HG03064 (cell line): ENCODE results near the gene PIP5K1C.

ENCODE experiments used
- ATAC-seq: cut with Tn5 transposase; IDR thresholded peaks from one replicate; pipeline ENCODE4 v1.9.1; 2021; ENCODE audit warnings: low read depth; ENCODE audit not compliant: unreplicated experiment

Gene PIP5K1C, protein sequence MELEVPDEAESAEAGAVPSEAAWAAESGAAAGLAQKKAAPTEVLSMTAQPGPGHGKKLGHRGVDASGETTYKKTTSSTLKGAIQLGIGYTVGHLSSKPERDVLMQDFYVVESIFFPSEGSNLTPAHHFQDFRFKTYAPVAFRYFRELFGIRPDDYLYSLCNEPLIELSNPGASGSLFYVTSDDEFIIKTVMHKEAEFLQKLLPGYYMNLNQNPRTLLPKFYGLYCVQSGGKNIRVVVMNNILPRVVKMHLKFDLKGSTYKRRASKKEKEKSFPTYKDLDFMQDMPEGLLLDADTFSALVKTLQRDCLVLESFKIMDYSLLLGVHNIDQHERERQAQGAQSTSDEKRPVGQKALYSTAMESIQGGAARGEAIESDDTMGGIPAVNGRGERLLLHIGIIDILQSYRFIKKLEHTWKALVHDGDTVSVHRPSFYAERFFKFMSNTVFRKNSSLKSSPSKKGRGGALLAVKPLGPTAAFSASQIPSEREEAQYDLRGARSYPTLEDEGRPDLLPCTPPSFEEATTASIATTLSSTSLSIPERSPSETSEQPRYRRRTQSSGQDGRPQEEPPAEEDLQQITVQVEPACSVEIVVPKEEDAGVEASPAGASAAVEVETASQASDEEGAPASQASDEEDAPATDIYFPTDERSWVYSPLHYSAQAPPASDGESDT

DNA sequence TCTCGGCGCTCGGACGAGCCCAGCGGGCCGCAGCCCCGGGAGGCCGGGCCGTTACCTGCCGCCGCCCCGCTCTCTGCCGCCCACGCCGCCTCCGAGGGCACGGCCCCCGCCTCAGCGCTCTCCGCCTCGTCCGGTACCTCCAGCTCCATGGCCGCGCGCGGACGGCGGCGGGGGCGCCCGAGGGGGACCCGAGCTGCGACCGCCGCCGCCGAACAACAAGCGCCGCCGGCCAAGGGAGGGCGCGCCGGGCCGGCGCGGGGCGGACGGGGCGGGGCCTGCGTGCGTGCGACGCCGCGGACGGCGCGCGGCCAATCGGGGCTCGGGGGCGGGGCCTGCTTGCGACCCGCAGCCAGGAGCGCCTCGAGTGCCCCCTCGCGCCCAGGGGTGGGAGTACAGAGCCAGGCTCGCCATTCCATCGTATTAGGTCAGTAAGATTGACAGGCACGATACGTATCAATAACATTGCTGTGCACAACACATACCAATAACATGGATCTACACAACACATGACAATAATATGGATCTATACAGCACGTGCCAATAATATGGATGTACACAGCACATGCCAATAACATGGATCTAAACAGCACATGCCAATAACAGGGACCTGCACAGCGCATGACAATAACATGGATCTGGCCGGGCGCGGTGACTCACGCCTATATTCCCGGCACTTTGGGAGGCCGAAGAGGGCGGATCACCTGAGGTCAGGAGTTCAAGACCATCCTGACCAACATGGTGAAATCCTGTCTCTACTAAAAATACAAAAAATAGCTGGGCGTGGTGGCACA lies at the start of gene PIP5K1C:
Gene PIP5K1C (minus strand): TSS at position 227 of the 791 bp plus-strand sequence. CDS start 78 bp downstream, at position 149.
- peak; percentile 56 for ATAC-seq

DNA sequence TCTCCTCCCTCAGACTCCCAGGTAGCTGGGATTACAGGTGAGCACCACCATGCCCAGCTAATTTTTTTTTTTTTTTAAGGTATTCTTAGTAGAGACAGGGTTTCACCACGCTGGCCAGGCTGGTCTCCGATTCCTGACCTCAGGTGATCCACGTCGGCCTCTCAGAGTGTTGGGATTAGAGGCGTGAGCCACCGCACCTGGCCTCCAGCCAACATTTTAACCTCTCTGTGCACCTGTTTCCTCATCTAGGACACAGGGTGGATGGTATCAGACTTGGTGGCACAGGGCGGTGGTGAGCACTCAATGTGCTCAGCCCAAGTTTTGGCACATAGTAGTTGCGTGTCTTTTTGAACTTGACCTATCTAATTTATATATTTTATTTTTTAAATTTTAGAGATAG lies 48.7 kb upstream of the PIP5K1C start:
- no peak for ATAC-seq

DNA sequence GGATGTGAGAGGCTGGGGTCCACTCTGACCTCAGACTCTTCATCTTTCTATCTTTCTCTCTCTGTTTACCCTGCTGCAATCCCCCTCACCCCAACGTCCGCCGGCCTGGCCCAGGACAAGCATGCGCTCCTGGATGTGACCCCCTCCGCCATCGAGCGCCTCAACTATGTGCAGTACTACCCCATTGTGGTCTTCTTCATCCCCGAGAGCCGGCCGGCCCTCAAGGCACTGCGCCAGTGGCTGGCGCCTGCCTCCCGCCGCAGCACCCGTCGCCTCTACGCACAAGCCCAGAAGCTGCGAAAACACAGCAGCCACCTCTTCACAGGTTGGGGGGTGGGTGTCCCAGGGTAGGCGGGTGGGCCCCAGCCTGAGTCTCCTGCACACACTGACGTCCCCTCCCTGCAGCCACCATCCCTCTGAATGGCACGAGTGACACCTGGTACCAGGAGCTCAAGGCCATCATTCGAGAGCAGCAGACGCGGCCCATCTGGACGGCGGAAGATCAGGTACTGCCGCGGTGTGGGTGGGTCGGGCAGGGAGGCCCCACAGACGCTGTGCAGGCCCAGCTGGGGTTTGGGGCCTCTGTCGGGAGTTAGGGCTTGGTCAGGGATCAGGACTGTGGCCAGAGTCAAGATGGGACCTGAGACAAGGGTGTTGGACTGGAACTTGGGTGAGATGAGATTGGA lies 46.2 kb upstream of the PIP5K1C start:
- ATAC-seq, result no peak

DNA sequence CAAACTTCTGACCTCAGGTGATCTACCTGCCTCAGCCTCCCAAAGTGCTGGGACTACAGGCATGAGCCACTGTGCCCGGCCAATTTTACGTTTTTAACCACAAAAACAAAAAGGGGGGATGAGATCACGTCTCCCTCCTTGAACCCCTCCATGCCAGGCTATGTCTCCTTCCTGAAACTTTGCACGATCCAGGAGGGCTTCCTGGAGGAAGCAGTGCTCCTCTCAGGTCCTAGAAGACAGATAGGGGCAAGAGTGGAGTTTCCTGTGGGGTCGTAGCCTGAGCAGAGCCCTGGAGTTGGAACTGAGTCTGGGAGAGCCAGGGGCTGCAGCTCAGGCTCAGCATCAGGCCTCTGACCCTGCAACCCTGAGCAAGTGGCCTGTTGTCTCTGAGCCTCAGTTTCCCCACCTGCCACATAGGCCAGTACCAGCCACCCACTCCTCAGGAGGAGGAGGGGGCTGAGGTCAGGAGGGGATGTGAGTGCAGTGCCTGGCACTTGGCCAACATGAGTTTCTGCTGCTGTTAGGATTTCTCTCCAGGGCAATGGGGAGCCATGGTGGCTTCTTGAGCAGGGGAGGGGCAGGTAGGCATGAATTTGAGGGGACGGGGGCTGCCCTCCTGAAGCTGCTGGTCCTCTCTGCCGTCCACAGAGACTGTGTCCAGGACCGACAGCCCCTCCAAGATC lies 45.2 kb upstream of the PIP5K1C start:
- ATAC-seq, result no peak

DNA sequence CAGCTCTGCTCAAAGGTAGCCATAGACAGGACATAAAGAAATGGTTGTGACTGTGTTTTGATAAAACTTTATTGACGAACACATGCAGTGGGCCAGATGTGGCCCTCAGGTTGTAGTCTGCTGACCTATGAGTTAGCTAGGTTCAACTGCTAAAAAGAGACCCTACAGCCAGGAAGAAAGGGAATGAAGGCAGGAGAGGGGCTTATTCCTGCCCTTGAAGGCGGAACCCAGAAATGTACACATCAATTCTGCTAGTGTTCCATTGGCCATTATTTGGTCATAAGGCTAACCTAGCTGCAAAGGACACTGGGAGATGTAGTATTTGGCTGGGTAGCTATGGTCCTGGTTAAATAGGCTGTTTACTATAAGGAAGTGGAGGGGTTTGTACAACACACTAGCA lies 43.2 kb upstream of the PIP5K1C start:
- ATAC-seq, result no peak

DNA sequence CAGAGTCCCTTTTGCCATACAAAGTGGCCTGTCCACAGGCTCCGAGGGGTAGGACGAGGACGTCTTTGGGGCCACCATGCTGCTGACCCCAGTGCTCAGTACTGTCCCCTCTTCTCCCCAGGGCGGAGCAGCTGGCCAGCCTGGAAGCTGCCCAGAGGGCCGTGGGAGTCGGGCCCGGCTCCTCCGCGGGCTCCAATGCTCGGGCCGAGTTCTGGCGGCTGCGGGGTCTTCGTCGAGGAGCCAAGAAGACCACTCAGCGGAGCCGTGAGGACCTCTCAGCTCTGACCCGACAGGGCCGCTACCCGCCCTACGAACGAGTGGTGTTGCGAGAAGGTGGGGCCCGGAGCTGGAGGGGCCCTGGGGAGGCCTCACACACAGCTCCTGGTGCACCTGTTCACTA lies 40.2 kb upstream of the PIP5K1C start:
- ATAC-seq, result no peak

DNA sequence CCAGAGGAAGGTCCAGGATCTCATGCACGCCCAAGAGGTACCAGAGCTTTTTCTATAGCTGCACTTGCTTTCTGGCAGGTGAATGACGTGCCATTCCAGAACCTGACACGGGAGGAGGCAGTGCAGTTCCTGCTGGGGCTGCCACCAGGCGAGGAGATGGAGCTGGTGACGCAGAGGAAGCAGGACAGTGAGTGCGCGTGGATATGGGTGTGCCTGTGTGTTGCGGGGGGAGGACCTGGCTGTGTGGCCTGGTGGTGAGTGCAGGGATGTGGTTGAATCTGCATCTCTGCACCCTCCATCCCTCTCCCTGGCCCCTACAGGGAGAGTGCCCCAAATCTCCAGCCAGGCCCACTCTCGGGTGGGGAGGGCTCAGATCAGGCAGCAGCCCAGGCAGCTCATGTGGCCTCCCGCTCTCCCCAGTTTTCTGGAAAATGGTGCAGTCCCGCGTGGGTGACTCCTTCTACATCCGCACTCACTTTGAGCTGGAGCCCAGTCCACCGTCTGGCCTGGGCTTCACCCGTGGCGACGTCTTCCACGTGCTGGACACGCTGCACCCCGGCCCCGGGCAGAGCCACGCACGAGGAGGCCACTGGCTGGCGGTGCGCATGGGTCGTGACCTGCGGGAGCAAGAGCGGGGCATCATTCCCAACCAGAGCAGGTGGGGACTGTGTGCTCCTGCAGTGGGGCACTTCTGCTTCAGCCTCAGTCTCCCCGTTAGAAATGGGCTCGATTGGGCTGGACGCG lies 38.4 kb upstream of the PIP5K1C start:
- ATAC-seq, result no peak

DNA sequence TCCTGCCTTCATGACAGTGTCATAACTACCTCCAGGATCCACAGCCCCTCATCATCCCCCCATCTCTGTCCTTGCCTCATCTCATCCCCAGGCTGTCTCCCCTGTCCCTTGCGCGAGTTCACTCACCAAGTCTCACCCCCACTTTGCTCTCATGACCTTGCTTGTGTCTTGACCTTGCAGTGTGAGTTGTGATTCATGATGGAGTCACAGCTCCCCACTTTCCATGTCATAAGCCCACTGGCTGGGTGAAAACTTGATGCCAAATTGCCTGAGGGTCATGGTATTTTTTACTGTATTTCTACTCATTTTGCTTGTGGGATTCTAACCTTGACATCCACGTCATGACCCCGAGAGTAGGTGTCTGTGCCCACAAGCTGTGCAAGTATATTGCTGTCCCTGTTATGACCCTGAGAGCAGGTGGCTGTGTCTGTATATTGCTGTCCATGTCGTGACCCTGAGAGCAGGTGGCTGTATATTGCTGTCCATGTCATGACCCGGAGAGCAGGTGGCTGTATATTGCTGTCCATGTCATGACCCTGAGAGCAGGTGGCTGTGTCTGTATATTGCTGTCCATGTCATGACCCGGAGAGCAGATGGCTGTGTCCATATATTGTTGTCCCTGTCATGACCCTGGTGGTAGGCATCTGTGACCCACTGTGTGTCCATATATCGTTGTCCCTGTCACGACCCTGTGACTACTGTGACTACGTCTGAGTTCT lies 37.4 kb upstream of the PIP5K1C start:
- no peak for ATAC-seq

DNA sequence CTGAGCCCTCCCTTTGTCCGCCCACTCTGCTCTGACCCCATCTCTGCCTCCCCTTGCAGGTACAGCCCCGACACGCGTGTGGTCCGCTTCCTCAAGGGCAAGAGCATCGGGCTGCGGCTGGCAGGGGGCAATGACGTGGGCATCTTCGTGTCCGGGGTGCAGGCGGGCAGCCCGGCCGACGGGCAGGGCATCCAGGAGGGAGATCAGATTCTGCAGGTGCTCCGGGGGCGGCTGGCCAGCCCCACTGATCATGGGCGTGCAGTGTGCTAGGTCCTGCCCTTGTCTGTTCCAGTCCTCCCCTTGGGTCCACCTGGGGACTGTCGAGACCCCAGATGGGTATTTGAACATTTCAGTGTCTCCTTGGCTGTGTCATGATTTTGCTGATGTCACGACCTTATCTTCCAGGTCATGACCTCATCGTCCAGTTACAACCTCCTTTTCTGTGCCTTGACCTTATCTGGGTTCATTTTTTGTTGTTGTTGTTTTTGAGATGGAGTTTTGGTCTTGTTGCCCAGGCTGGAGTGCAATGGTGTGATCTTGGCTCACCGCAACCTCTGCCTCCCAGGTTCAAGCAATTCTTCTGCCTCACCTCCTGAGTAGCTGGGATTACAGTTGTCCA lies 35.9 kb upstream of the PIP5K1C start:
- ATAC-seq, result no peak

DNA sequence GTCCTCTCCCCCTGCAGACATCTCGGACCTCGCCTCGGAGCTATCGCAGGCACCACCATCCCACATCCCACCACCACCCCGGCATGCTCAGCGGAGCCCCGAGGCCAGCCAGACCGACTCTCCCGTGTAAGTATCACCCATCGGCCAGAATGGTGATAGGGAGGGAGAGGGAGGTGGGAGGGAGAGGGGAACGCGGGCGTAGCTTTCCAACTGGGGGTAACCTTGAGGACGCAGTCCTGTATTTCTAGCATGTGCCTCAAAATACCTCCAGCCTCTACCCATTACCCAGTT lies 34.0 kb upstream of the PIP5K1C start:
- no peak for ATAC-seq

DNA sequence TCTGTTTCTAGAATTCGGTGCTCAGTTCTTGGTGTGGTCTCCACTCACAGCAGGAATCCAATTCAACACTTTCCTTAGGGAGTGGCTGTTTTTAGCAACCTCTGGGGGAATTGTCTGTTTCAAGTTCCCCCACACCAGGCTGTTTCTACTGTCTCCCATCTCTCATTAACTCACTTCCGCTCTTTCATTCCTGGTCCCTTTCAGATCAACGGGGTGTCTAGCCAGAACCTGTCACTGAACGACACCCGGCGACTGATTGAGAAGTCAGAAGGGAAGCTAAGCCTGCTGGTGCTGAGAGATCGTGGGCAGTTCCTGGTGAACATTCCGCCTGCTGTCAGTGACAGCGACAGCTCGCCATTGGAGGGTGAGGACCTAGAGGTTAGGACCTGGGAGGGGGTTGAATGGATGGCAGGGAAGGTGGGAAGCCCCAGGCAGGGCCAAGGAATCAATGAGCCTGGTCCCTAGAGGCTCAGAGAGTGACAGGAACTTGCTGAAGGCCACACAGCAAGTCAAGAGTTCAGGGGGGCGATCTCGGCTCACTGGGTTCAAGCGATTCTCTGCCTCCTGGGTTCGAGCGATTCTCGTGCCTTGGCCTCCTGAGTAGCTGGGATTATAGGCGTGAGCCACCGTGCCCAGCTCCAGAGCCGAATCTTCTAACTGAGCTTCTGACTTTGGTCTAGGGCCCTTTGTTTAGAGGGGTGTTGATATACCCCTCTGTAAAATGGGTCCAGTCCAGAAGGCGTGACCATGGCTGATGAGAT lies 33.5 kb upstream of the PIP5K1C start:
- no peak for ATAC-seq

DNA sequence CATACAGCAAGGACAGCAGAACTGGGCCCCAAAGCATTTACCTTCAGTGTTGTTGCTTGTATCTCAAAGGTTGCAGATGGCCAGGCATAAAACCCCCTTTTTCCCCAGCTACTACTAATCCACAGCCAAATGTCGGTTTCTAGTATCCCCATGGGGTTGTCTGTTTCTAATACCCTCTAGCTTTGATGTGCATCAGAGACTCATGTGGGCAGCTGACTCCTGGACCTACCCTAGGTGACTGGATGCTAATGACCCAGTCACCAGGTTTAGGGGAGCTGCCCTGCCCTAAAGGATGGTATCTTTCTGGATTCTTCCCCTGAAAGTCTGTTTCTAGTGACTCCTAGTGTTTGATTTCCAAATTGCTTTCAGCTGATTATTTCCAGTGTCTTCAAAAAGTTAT lies 31.8 kb upstream of the PIP5K1C start:
- no peak for ATAC-seq

DNA sequence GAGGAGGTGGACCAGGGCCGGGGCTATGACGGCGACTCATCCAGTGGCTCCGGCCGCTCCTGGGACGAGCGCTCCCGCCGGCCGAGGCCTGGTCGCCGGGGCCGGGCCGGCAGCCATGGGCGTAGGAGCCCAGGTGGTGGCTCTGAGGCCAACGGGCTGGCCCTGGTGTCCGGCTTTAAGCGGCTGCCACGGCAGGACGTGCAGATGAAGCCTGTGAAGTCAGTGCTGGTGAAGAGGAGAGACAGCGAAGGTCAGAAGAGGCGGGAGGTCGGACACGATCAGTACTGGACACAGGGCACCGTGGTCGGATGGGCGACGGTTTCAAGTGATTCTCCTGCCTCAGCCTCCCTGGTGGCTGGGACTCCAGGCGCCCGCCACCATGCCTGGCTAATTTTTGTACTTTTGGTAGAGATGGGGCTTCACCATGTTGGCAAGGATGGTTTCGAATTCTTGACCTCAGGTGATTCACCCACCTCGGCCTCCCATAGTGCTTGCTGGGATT lies 30.2 kb upstream of the PIP5K1C start:
- ATAC-seq, result no peak

DNA sequence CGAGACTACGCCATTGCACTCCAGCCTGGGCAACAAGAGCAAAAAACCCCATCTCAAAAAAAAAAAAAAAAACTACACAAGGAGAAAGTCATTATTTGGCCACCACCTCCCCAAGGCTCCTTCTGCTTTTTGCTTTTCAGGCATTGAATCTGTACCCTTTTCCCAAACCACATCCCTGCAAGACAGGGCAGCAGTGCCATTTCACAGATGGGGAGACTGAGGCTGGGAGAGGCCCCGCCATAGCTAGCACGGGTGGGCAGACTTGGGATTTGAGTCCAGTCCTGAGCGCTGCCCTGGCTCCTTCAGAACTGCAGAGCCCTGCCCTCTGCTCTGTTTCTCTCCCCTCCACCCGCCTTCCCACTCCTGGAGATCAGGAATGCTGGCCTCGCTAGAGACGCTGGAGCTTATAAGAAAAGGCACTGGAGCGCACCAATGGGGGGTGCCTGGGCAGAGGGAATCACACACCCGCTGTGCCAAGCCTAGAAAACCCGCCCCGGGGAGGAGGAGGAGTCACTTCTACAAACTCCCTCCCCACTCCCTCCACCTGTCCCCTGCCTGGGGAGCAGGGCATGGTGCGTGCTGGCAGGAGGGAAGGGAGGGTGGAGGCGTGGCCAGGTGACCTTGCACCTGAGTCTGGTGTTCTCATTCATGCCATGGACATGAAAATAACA lies 25.5 kb upstream of the PIP5K1C start:
- no peak for ATAC-seq

DNA sequence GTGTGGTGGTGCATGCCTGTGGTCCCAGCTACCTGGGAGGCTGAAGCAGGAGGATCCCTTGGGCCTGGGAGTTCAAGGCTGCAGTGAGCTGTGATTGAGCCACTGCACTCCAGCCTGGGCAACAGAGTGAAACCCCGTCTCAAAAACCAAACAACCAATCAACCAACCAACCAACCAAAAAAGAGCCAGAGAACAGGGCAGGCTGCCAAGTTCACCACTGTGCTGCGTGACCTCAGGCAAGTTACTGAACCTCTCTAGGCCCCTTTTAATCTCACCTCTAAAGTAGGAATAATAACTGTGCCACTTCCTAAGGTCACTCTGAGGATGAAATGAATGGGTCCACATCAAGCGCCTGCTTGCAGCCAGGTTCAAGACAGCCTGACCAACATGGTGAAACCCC lies 24.9 kb upstream of the PIP5K1C start:
- ATAC-seq, result no peak

DNA sequence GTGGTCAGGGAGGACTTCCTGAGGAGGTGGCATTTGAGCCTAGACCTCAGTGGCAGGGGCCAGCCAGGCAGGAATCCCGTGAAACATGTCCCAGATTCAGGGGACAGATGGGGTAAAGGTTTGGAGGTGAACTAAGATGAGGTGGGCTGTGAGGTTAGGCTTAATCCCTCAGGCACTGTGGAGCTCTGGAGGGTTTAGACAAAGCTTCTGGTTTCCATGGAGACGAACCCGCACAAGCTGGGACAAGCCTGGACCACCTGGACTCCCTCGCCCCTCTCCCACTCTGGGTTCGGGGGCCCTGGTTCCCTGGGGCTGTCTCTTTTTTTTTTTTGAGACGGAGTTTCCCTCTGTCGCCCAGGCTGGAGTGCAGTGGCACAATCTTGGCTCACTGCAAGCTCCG lies 23.6 kb upstream of the PIP5K1C start:
- ATAC-seq, result no peak

DNA sequence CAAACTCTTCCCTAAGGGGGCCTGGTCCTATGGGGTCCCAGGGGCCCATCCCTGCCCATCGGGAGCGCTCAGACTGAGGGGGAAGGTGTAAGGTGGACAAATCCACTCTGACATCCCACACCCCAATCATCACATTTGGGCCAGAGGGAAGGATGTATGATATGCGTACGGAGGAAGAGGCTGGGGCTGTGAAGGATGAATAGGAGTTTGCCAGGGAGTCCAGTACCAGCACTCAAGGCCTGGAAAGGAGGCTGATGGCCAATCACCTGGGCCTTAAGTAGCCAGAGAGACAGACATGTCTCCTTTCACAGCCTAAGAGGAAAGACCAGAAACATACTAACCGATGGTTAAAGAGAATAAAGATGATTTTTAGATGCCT lies 22.8 kb upstream of the PIP5K1C start:
- no peak for ATAC-seq
